ENCODE data around the gene MMP24.

DNA sequence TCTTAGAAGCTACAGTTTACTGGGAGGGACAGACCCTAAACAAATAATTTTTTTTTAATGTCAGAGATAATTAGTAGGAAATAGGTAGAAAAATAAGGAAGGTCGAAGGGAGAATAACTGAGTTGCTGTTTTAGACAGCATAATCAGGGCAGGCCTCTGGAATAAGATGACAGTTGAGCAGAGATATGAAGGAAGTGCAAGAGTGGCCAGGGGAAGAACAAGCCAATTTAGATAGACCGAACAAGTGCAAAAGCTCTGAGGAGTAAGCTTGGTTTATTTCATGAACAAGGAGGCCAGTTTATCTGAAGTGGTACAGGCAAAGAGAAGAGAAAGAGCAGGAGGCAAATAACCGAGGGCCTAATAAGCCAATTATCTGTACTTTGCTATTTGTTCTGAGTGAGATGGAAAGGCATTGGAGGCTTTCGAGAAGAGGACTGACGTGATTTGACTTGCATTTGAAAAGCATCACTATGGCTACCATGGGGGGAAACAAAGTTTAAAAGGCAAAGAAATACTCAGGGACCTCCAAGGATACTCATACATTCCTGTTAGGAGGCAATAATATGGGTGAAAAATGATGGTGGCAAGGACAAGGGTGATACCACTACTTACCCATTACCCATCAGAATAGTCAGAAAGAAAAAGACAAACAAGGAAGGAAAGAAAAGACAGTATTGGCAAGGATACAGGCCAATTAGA is 34.9 kb upstream of the MMP24 start:
- TF ChIP-seq, protein P1, sequence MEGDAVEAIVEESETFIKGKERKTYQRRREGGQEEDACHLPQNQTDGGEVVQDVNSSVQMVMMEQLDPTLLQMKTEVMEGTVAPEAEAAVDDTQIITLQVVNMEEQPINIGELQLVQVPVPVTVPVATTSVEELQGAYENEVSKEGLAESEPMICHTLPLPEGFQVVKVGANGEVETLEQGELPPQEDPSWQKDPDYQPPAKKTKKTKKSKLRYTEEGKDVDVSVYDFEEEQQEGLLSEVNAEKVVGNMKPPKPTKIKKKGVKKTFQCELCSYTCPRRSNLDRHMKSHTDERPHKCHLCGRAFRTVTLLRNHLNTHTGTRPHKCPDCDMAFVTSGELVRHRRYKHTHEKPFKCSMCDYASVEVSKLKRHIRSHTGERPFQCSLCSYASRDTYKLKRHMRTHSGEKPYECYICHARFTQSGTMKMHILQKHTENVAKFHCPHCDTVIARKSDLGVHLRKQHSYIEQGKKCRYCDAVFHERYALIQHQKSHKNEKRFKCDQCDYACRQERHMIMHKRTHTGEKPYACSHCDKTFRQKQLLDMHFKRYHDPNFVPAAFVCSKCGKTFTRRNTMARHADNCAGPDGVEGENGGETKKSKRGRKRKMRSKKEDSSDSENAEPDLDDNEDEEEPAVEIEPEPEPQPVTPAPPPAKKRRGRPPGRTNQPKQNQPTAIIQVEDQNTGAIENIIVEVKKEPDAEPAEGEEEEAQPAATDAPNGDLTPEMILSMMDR (IDR thresholded peaks at IDR 0.05; ENCODE audit: low read depth, low read length, poor library complexity, severe bottlenecking) = no peak
- TF ChIP-seq EZH2phosphoT487 (IDR thresholded peaks at IDR 0.05; ENCODE audit: borderline replicate concordance, low read length) = no peak

Data from DOHH2 (cell line).